NCI-H2029 treated with DMSO at 0.1 percent for 48 hours (cell line): ENCODE measurements around the gene RAB8B.

Experiments
- DNase-seq: peaks from one replicate; lab custom pipeline; 2025; lab: John Stamatoyannopoulos, UW

The RAB8B gene

DNA sequence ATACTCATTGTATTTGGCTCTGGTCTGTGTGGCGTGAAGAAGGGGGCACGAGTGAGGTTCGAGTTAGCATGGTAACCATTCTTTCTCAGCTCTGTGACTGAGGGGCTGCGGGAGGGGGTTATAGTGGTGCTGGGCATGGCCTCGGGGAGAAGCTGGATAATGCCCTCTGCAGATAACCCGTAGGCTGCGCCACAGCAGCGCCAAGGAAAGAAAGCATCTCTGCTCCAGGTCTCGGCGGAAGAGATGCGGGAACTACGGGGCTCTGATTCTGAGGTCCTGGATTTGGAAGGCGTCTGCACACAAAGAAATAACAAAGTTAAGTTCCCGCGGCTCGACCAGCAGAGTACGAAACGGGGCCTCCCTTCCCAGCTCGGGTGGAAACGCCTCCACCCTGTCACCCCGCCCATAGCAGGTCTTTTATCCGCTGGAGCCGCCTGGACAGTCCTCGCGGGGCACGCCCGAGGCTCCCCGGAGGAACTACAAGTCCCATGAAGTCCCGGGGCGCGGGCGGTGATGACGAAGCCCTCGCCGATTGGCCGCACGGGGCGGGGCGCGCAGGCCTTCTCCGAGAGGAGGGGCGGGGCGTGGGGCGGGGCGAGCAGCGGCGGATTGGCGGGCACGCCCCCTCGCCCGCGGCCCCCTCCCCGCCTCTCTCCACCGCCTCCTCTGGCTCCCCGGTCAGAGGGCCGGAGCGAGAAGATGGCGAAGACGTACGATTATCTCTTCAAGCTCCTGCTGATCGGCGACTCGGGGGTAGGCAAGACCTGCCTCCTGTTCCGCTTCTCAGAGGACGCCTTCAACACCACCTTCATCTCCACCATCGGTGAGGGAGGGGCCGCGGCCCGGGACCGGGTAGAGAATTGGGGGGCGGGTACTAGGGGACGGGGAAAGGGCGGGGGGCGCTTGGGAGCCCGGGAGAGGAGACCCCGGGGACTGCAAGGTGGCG is at the start of gene RAB8B:
Gene RAB8B, plus strand, starts transcription at position 681 of the 946 bp plus-strand sequence. Its CDS starts 19 bp downstream, at position 700.
- no peak for DNase-seq

DNA sequence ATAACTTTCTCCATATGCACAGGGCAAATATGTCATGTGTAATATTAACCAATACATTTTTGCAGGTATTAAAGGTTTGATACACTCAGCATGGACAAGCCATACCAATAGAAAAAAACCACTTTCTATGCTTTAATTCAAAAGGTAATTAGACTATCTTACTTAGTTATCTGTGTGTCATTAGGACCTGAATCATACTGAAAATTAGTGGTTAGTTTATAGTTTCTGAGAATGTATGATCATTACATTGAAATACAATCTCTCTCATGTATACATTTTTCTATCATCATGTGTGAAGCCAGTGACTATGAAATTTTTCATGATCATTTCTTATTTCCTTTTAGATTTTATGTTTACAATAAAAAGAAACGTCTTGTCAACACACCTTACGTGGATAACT is 48.5 kb upstream of the RAB8B start:
- DNase-seq = no peak

DNA sequence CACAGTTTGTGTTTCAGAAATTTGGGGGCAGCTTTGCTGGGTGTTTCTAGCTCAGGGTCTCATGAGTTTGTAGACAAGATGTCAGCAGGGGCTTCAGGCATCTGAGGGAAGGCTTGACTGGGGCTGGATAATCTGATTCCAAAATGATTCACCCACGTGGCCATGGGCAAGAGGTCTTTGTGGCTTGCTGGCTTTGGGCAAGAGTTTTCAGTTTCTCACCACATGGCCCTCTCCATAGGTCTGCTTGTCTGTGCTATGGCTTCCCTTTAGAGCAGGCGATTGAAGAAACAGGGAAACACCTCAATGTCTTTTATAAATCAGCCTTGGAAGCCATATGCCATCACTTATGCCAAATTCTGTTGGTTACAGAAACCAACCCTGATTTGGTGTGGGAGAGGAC is 44.0 kb upstream of the RAB8B start:
- no peak for DNase-seq

DNA sequence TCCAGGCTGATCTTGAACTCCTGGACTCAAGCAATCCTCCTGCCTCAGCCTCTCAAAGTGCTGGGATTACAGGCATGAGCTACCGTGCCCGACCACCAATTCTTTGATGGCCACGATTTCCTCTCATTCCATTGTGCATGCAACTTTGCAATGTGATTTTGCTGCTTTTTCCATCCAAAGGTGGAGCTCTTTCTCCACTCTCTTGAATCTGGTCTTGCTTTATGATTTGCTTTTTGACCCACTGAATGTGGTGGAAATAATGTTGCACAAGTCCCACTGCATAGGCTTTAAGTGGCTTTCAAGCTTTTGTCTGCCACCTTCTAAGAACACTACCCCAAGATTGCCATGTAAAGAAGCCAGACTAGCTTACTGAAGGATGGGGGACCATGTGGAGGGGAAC is 42.7 kb upstream of the RAB8B start:
- no peak for DNase-seq

DNA sequence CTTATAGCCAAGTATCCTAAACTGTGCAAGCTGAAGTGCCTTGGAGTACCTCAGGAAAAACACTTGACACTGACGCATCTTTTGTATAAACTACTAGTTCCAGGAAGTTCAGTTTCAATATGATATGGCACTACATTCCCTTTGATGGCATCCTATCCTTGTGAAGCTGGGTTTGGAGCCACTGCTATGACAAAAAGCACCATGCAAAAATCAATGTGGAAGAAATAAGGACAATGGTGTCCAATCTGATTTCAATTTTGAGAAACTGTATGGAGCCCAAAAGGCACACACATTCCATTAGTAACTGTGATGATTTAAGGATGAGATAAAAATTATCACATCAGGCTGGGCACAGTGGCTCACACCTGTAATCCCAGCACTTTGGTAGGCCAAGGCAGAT is 37.7 kb upstream of the RAB8B start:
- DNase-seq = no peak

DNA sequence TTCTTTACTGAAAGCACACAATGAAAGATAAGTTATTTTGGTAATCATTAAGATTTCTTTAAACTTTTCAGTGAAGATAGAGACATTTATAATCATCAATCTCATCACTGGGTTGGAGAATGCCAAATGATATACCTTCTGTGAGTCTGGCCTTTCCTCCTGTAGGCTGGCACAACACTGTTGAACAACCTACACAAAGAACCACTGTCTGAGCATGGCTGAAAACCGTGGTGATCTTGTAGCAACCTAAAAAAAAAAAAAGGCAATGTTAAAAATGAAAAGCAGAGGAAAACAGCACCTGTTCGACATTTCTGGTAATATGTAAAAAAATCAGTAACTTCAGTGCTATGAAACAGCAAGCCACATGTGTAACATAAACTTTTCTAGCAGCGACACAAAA is 33.9 kb upstream of the RAB8B start:
- no peak for DNase-seq

DNA sequence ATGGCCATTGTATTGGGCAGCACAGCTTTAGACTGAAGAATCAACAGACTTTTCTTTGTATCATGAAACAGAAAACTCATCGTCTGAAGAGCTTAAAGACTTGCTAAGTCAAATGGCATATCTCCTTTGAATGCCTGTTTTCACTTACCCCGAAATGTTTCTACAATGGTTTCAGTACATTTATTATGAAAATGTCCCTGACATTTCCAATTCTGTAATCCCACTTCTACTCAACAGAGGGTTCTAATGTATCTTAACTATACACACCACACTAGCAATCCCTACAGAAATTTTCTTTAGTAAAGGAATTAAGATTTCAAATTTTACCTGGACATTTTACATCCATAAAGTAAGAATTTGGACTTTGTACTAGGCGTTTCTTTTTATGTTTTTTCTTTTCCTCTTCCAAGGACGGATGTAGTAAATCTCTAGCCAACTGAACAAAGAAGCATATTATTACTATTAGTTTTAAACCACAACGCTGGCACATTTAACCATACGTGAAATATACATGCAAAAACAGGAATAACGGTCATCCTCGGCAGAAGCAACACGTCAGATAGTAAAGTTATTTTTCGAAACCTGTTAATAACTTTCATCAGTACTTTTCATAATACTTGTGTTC is 33.2 kb upstream of the RAB8B start:
- DNase-seq = no peak

DNA sequence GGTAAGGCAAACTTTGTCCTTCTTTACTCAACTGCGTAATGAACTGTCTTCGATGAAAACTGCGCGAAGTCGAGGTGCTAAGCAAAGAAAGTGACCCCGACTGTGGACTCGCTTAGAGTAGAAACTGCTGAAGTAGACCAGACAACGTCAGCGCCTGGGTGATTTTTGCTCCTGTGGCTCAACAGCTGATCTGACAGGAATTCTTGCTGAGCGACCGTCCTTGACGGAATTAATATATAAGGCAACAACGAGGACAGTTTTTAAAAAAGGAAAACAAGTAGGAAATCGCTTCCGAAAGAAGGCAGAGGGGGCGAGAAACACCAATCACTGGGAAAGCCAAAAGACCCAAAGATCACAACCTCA is 32.7 kb upstream of the RAB8B start:
- DNase-seq = no peak

DNA sequence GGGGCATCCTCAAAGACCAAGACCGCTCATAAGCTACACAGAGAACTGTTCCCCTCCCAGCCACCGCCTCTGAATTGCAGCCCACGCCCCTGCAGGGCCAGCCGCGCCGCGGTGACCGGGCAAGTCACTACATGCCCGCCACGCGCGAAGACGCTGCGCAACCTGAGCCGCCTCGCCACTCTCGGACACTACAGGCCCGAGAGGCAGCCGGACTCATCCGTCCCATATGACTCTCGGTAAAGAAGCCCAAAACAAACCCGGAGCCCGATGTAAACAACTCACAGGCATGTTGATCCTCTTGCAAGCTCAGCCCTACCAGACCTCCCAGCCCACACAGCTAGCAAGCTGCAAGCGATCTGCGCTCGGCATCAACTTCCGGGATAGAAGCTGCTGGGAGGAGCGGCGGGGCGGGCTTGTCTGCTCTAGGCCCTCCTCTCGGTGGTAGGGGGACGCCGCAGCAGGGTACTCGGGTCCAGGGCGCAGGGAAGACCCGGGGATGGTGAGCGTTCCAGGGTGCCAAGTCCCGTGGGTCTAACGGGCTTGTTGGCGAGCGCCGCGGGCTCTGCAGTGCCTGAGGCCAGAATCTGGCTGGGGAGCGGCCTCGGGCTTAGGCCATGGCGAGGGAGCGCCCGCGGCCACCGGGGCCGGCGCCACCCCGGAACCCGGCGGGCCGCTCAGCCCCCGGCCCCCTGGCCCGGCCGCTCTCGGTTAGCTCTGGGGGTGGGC is 32.1 kb upstream of the RAB8B start, which contains the start of gene RPS27L:
Gene RPS27L, minus strand, starts transcription at position 360 of the 726 bp plus-strand sequence. Its CDS starts 72 bp downstream, at position 288.
- DNase-seq = peak; percentile 10

DNA sequence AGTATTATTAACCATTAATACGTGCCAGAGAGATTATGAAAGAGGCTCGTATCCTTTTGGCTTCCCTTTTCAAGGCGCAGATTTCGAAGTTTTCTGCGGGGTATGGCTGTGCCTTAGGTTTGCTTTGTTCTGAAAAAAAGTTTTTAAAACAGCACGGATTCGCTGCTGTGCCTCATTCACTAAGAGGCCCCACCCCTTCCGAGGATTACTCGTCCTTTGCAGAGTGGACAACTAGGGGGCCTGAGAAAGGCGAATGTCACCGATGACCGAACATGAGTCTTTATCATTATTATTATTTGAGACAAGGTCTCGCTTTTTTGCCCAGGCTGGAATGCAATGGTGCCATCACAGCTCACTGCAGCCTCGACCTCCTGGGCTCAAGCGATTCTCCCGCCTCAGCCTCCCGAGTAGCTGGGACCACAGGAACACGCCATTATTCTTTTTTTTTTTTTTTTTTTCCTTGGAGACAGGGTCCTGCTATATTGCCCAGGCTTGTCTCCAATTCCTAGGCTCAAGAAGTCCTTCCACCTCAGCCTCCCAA is 31.4 kb upstream of the RAB8B start:
- DNase-seq = no peak

DNA sequence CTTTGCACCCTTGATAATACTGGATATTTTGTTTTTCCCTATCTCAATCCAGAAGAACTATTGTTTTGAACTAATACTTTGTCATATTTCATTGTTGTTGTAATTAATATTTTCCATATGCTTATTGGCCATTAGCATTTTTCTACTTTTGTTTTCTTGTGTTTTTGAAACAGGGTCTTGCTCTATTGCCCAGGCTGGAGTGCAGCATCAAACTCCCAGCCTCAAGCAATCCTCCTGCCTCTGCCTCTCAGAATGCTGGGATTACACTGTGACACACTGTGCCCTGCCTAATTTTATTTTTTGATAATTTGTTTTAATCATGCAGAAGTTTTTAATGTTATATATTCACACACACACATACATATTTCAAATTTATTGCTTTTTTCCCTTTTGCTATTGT is 28.8 kb upstream of the RAB8B start:
- DNase-seq = no peak

DNA sequence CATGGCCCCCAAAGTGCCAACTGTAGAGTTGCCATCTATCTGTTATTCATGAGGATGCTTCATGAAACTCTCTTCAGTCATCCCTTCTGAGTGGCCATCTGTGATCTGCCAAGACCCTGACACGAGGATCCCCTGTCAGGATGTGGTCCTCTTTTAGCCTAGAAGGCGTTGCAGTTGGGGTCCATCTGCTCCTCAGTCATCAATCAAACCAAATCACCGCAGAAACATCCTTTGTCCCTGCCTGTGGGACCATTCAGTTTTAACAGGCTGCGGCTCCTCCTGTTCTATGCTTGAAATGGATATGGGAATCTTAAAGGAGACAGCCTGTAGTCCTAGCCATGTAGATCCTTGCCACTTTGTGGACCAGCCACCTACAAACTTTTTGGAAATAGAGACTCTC is 26.2 kb upstream of the RAB8B start:
- DNase-seq = no peak

DNA sequence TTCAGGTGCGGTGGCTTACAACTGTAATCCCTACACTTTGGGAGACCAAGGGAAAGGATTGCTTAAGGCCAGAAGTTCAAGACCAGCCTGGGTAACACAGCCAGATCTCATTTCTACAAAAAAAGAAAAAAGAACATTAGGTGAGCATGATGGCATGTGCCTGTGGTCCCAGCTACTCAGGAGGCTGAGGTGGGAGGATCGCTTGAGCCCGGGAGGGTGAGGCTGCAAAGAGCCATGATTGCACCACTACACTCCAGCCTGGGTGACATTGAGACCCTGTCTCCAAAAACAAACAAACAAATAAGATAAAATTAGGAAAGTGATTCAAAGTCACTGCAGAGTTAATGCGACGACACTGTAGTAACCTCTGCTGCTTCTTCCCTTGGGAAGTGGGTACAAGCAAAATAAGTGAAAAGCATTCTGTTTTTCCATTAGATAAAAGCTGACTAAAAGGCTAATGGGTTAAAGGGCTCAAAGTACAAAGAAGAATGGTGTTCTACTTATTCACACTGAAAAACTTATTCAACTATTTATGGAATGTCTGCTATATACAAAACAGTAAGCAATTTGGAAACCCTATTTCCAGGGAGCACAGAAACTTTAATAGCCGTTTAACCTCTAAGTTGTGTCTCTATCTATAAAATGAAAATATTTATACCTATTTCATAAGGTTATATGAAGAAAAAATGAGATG is 24.1 kb upstream of the RAB8B start:
- DNase-seq = no peak

DNA sequence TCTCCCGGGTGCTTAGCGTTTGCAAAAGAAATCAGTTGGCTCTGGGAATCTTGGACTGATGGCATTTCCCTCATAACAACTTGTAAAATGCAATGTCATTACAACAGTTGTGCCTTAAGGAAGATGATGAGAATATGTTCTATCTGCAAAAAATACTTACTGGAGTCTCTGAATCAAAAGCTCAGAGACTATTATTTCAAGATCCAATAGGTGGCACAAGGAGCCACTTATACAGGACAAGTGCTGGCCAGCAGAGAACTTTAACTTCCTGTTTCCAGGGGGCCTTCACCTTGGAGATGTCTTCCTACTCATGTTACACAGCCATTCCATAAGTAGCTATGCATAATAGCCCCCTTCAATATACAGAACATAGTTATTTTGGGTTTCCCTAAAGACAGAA is 23.2 kb upstream of the RAB8B start:
- no peak for DNase-seq

DNA sequence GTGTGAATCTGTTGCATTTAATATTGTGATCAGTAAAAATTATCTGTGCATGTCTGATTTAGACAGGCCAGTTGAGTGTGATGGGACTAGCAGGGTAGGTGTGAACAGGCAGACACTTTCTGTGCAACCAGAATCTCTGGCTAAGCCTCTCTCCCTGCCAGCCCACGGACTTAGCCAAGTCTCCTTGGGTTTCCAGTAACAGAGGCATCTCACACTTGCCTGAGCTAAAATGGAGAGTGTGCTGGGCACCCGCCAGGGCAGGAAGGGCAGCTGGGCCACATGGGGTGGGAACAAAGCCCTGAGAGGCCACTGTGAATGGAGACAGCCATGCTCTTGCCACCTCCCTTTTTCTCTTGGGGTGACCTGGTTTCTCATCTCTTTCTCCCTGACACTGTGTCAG is 19.6 kb upstream of the RAB8B start:
- DNase-seq = no peak

DNA sequence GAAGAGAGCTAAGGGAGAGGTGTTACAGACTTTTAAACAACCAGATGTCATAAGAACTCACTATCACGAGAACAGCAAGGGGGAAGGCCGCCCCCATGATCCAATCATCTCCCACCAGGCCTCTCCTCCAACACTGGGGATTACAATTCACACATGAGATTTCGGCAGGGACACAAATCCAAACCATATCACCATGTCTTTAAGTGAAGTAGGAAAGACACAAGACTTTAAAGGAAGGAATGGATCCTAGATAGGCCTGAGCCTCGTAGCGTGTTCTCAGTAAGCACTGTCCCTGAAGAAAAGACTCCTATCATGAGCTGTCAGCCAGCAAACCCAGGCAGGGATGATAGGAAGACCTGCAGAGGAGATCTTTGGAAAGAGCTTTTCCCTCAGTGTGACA is 17.0 kb upstream of the RAB8B start:
- no peak for DNase-seq

DNA sequence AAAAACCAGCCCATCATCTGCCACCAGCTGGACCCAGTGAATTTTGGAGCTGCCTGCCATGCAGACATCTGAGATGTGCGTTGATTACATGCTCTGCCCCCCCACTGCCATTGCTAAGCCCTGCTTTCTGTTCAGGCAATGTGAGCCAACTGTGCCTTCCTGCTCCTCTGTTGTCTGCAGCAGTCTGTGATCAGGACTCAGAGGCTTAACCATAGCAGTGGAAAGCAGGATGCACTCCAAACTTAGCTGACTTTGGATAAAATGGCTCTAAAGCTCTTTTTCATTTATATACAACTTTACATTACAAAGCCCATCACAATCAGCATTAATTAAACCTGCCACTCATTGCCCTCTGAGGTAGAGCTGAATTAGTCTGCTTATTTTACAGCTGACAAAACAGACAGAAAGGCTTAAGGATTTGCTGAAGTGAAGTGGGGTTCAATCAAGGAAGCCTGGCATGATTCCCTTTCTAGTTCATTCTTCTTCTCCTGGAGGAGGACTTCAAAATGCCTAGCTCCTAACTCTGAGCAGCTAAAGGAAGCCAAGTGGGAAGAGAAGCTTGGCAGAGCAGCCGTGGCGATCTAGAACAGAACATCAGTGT is 16.5 kb upstream of the RAB8B start:
- no peak for DNase-seq

DNA sequence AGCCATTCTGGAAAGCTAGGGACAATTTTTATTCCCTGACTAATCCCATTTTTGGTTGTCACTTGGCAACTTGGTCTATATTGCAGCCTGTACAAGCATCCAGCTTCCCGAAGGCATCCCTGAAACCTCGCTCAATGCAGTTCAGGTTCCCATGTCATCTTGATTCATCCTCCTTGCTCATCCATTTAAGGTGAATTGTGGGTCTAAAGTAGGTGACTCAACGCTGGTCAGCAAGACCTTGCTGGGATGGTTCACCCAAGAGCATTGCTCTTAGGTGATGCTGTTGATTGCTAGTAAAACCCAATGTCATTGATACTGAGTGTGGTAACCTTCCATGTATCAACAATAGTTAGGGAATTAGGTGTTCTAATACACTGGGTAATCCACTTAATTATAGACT is 13.1 kb upstream of the RAB8B start:
- DNase-seq = no peak

DNA sequence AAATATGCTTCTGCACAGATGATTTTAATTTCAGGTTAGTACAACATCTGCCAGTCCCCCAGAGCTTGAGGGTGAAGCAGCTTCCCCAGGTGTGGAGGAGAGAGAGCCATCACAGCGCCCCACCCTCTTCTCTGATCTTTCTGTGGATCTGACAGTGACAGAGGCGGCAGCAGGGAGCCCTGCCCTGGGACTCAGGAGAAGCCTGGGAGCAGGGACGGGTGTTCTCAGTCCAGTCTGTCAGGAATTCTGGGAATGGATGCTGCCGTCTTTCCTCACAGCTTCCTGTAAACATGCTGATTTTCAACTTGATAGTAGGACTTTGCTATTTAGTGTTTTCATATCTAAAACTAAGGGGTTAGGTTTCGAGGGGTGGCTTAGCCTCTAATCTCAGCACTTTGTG is 11.4 kb upstream of the RAB8B start:
- DNase-seq = no peak

DNA sequence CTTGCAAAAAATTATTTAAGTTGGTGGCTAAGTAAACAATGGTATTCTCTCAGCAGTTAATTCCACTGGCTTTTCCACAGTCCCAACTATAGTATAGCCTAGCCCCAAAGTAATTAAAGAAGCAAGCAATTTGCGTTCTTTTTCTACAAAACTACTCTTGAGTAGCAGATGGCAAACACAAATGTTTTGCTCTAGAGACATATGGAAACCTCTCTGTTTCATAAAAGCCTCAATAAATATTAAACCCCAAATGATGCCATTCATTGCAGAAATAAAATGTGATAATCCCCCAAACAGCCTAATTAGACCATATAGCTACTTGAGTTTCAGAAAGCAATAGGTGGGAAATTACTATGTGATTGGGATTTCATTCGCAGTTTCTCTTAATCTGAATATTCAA is 8.7 kb upstream of the RAB8B start:
- DNase-seq = no peak

DNA sequence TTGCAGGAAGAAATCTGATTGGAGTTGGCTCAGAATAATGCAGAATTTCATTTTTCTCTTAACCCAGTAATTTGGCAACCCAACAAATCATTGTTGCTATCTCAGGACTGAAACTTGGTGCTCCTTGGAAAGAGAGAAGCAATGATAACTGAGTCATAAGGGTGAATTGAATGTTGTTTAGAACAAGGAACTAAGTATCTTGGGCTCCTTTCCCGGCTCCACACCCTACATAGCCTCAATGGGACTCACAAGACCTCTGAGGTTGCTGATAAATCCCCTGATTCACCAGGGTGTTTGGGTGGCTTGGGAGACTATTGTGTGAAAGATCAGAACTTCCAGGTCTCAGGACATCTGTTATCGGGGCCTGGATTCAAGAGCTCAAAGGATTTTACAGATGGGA is 7.8 kb upstream of the RAB8B start:
- no peak for DNase-seq

DNA sequence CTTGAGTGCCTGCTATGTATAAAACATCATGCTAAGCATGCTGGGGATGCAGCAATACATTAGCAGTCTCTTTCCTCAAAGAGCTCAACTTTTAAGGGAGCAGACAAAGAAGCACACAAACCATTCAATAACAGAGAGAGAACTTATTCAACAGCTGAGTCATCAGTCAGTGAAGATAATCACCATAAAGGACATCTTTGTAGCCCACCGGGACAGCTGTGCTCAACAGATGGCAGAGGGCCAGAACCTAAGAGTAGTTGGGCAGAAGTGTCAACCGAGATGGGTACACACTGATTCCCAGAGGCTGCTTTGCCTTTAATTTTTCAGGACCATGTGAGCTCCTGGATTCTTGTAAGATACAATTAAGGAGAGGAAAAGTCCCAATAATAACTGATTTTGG is 4.2 kb upstream of the RAB8B start:
- no peak for DNase-seq
